Trophoblast cell (in vitro differentiated cells and primary cell): ENCODE results near the gene TBXAS1.

ENCODE experiments used
- DNase-seq, 2 donors: peaks; one replicate each; pipeline ENCODE4 v3.0.0-alpha.2; 2016
- H2AFZ ChIP-seq: 2 replicates; pipeline ENCODE4 v1.6.1; 2013; ENCODE audit warnings: low read length, moderate library complexity, mild to moderate bottlenecking; ENCODE audit not compliant: insufficient read depth, poor library complexity
- H2AK5ac ChIP-seq: 2 replicates; pipeline ENCODE4 v1.6.1; 2013; ENCODE audit warnings: mild to moderate bottlenecking, low read length
- H2BK120ac ChIP-seq: 2 replicates; pipeline ENCODE4 v1.6.1; 2013; ENCODE audit warnings: low read length, mild to moderate bottlenecking, moderate library complexity; ENCODE audit not compliant: insufficient read depth, poor library complexity
- H2BK12ac ChIP-seq: 2 replicates; pipeline ENCODE4 v1.6.1; 2013; ENCODE audit warnings: mild to moderate bottlenecking, low read length, moderate library complexity
- H2BK5ac ChIP-seq: 2 replicates; pipeline ENCODE4 v1.6.1; 2013; ENCODE audit warnings: low read length, low read depth, moderate library complexity, mild to moderate bottlenecking; ENCODE audit not compliant: poor library complexity
- H3K14ac ChIP-seq: 2 replicates; pipeline ENCODE4 v1.6.1; 2013; ENCODE audit warnings: mild to moderate bottlenecking, low read length
- H3K18ac ChIP-seq: 2 replicates; pipeline ENCODE4 v1.6.1; 2013; ENCODE audit warnings: mild to moderate bottlenecking, low read length
- H3K23ac ChIP-seq: 2 replicates; pipeline ENCODE4 v1.6.1; 2013; ENCODE audit warnings: low read length
- H3K27ac ChIP-seq: 2 replicates; pipeline ENCODE4 v1.5.1; 2013; ENCODE audit warnings: low read depth, mild to moderate bottlenecking, inconsistent platforms, low read length, moderate library complexity
- H3K27me3 ChIP-seq: 2 replicates; pipeline ENCODE4 v1.6.1; 2013; ENCODE audit warnings: inconsistent platforms, mild to moderate bottlenecking, low read length, moderate library complexity; ENCODE audit not compliant: insufficient read depth
- H3K36me3 ChIP-seq, 2 experiments: 1 replicate in 1 of 2; 2 replicates in 1 of 2; pipeline ENCODE4 v1.6.1; 2013; ENCODE audit warnings: low read length in 2 of 2, mild to moderate bottlenecking in 2 of 2, moderate library complexity in 1 of 2; ENCODE audit not compliant: insufficient read depth in 2 of 2, control insufficient read depth in 1 of 2
- H3K4ac ChIP-seq: 2 replicates; pipeline ENCODE4 v1.6.1; 2013; ENCODE audit warnings: low read depth, mild to moderate bottlenecking, low read length, moderate library complexity
- H3K4me1 ChIP-seq, 2 experiments: 1 replicate in 1 of 2; 2 replicates in 1 of 2; pipeline ENCODE4 v1.6.1; 2013; ENCODE audit warnings: low read length in 2 of 2, mild to moderate bottlenecking in 2 of 2, moderate library complexity in 1 of 2; ENCODE audit not compliant: insufficient read depth in 2 of 2, control insufficient read depth in 1 of 2
- H3K4me2 ChIP-seq: 2 replicates; pipeline ENCODE4 v1.6.1; 2013; ENCODE audit warnings: inconsistent platforms, mild to moderate bottlenecking, low read length, moderate library complexity
- H3K4me3 ChIP-seq: 2 replicates; pipeline ENCODE4 v1.5.1; 2013; ENCODE audit warnings: mild to moderate bottlenecking, low read depth, low read length, inconsistent platforms
- H3K79me1 ChIP-seq: one replicate; pipeline ENCODE4 v1.6.1; 2013; ENCODE audit warnings: low read length
- H3K79me2 ChIP-seq: 2 replicates; pipeline ENCODE4 v1.6.1; 2013; ENCODE audit warnings: low read length, mild to moderate bottlenecking; ENCODE audit not compliant: control insufficient read depth, insufficient read depth, poor library complexity
- H3K9ac ChIP-seq: 2 replicates; pipeline ENCODE4 v1.6.1; 2013; ENCODE audit warnings: mild to moderate bottlenecking, low read length
- H3K9me3 ChIP-seq: 2 replicates; pipeline ENCODE4 v1.6.1; 2013; ENCODE audit warnings: low read depth, mild to moderate bottlenecking, control low read depth, inconsistent platforms, low read length; ENCODE audit not compliant: insufficient read depth
- H4K12ac ChIP-seq: 2 replicates; pipeline ENCODE4 v1.6.1; 2013; ENCODE audit warnings: low read depth, mild to moderate bottlenecking, low read length, moderate library complexity
- H4K8ac ChIP-seq: 2 replicates; pipeline ENCODE4 v1.6.1; 2013; ENCODE audit warnings: low read depth, mild to moderate bottlenecking, low read length, moderate library complexity
- H4K91ac ChIP-seq: one replicate; pipeline ENCODE4 v1.6.1; 2013; ENCODE audit warnings: low read depth, mild to moderate bottlenecking, low read length, moderate library complexity
- WGBS: extraction: QIAGEN DNeasy Blood & Tissue Kit; methylation state at CpG from one replicate; pipeline ENCODE4 v1.1.7; 2013; ENCODE audit warnings: missing lambda C conversion rate; ENCODE audit not compliant: insufficient read length, insufficient coverage; ENCODE audit errors: extremely low coverage; 5-methylcytosine and 5-hydroxymethylcytosine counted together

The TBXAS1 gene

DNA sequence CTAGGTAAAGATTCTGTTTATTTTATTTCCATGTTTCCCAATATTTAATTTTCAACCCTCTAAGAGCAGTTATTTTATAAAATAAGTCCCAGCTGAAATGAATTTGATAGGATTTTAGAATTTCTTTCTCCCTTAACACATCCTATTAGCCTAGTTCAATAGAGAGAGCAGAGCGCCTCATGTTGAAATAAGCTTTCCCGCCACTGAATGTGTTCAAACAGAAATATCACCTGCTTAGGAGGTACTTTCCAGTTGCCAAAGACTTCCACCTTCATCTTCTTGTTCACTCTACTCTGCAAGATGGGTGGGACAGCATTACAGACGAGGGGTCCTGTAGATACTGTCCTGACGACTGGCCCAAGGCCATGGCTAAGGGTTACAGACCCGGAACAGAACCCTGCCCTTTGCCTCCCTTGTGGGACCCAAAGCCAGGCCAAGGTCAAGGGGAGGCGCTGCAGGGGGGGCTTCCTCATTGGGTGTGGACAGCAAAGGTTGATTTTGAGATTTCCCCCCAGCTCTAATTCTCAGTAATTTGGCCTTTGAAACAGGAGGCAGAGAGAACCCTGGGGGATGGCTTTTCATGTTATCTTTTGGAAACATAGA is 171.7 kb downstream of the TBXAS1 start:
- Histone ChIP-seq H3K9me3 (no peaks in the 10 kb centered on the region), H3K27ac (no peak overlapping the region), H4K12ac (no peak overlapping the region), H3K27me3 (no peaks in the 10 kb centered on the region), H3K9ac (no peak overlapping the region), H3K14ac (no peak overlapping the region), H3K4me2 (no peak overlapping the region), H2AFZ (no peak overlapping the region), H3K18ac (no peak overlapping the region), H2BK120ac (no peak overlapping the region), H3K23ac (no peak overlapping the region), H3K36me3 (no peaks in the 10 kb centered on the region), H3K4me3 (no peak overlapping the region), H2BK5ac (no peak overlapping the region), H3K4me1 (no peaks in the 10 kb centered on the region), H2BK12ac (no peak overlapping the region), H3K79me1 (no peaks in the 10 kb centered on the region), H3K4ac (no peak overlapping the region), H4K91ac (no peak overlapping the region), H4K8ac (no peak overlapping the region), H2AK5ac (no peak overlapping the region), H3K79me2 (no peaks in the 10 kb centered on the region)
- DNase-seq = no peak
- no CpG with 5 or more reads among the region's 6 CpGs for WGBS

DNA sequence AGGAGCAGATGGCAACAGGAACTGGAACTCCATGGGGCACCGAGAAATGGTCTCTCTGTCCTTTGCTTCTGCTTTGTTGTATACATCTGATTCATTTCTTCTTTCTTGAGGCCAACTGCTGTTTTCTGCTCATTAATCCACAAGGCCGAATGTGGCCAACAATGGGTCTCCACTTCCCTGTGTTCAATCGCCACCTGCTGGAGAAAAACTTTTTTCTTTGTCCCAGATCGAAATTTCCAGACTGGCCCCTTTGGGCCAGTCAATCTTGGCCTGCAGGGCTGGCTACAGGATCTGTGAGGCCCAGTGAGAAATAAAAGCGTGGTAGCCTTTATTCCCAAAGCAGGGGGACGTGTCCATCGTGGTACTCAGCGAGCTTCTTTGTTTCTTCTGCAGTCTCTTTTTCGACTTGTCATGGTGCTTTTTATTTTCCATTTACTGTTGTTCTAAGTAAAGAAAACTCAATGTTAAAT is 174.9 kb downstream of the TBXAS1 start:
- Histone ChIP-seq H2BK5ac (no peak overlapping the region), H3K4ac (no peak overlapping the region), H3K9ac (no peak overlapping the region), H4K91ac (no peak overlapping the region), H2AK5ac (no peak overlapping the region), H2BK120ac (no peak overlapping the region), H4K12ac (no peak overlapping the region), H3K14ac (no peak overlapping the region), H3K36me3 (no peaks in the 10 kb centered on the region), H3K79me1 (no peaks in the 10 kb centered on the region), H3K4me3 (no peak overlapping the region), H3K4me1 (no peaks in the 10 kb centered on the region), H2BK12ac (no peak overlapping the region), H4K8ac (no peak overlapping the region), H3K23ac (no peak overlapping the region), H2AFZ (no peak overlapping the region), H3K27ac (no peak overlapping the region), H3K9me3 (peaks cover 1% of the 10 kb centered on the region), H3K79me2 (no peaks in the 10 kb centered on the region), H3K18ac (no peak overlapping the region), H3K27me3 (no peaks in the 10 kb centered on the region), H3K4me2 (no peak overlapping the region)
- no CpG with 5 or more reads among the region's 9 CpGs for WGBS
- DNase-seq = peak; percentile 13 to 59

DNA sequence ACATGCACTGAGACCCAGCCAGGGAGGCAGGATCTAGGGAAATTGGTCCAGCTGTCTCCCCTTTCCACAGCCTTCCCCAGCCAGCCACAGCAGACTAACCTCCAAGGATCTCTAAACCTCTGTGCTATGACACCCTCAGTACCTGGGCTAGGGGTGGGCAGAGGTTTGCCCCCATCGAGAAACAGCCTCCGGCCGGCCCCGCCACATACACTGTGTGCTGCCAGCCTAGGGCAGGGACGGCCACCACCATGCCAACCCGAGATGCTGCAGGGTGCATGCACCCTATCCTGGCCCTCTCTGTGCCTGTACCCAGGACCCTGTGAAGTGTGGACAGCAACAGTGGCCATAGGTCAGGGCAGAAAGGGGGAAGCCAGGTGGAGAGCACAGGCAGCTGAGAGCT is 175.6 kb downstream of the TBXAS1 start:
- H3K4me3 ChIP-seq = no peak overlapping the region
- H4K91ac ChIP-seq = no peak overlapping the region
- H2AFZ ChIP-seq = no peak overlapping the region
- H3K9me3 ChIP-seq = peaks cover 1% of the 10 kb centered on the region
- no peaks in the 10 kb centered on the region for H3K36me3 ChIP-seq
- H3K4me2 ChIP-seq = no peak overlapping the region
- H3K27me3 ChIP-seq = no peaks in the 10 kb centered on the region
- H3K18ac ChIP-seq = no peak overlapping the region
- no peak overlapping the region for H2BK120ac ChIP-seq
- no peak for DNase-seq
- H4K8ac ChIP-seq = no peak overlapping the region
- H2BK12ac ChIP-seq = no peak overlapping the region
- H3K79me1 ChIP-seq = no peaks in the 10 kb centered on the region
- no peak overlapping the region for H3K14ac ChIP-seq
- no peak overlapping the region for H3K23ac ChIP-seq
- H2BK5ac ChIP-seq = no peak overlapping the region
- no CpG with 5 or more reads among the region's 6 CpGs for WGBS
- H3K4ac ChIP-seq = no peak overlapping the region
- no peaks in the 10 kb centered on the region for H3K79me2 ChIP-seq
- H2AK5ac ChIP-seq = no peak overlapping the region
- no peak overlapping the region for H3K9ac ChIP-seq
- no peaks in the 10 kb centered on the region for H3K4me1 ChIP-seq
- H3K27ac ChIP-seq = no peak overlapping the region
- H4K12ac ChIP-seq = no peak overlapping the region

DNA sequence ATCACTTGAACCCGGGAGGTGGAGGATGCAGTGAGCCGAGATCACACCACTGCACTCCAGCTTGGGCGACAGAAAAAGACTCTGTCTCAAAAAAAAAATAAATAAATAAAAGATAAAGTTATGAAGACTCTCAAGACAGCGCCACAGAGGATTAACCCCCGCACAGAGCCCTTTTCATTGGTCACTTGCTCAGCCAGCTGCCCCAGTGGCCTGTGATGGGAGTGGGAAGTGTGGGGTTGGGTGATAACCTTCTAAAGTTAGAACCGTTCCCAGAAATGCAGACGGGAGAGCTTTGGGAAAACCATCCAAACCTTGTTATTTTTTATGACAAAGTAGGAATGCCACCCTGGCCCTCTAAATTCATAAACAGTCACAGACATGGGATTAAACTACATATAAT is 176.3 kb downstream of the TBXAS1 start:
- no peak overlapping the region for H3K9ac ChIP-seq
- H3K4me2 ChIP-seq = no peak overlapping the region
- H2BK5ac ChIP-seq = no peak overlapping the region
- H2AFZ ChIP-seq = no peak overlapping the region
- no peaks in the 10 kb centered on the region for H3K79me2 ChIP-seq
- no peak overlapping the region for H3K4me3 ChIP-seq
- H3K9me3 ChIP-seq = peaks cover 1% of the 10 kb centered on the region
- H3K18ac ChIP-seq = no peak overlapping the region
- DNase-seq = no peak
- H3K36me3 ChIP-seq = no peaks in the 10 kb centered on the region
- H3K27me3 ChIP-seq = no peaks in the 10 kb centered on the region
- H2AK5ac ChIP-seq = no peak overlapping the region
- H3K4me1 ChIP-seq = no peaks in the 10 kb centered on the region
- no peak overlapping the region for H3K4ac ChIP-seq
- no peak overlapping the region for H2BK120ac ChIP-seq
- H4K8ac ChIP-seq = no peak overlapping the region
- no peak overlapping the region for H4K91ac ChIP-seq
- no peak overlapping the region for H2BK12ac ChIP-seq
- H3K23ac ChIP-seq = no peak overlapping the region
- no peaks in the 10 kb centered on the region for H3K79me1 ChIP-seq
- no CpG with 5 or more reads among the region's 7 CpGs for WGBS
- no peak overlapping the region for H4K12ac ChIP-seq
- no peak overlapping the region for H3K27ac ChIP-seq
- H3K14ac ChIP-seq = no peak overlapping the region
